Uterus (tissue), 4 donors: Measurements from ENCODE around the gene RAE1. TPM values are rescaled to one million over a fixed set of nuclear protein-coding genes. Genes with fewer than 3 reads are reported as not detected.

Source experiments
- DNase-seq, 2 donors: peaks; one replicate each; pipeline ENCODE4 v3.0.0-alpha.2; 2019 to 2020
- H3K27ac ChIP-seq, 2 donors: fragments of 200-600 bp; sonication (generic); 1 replicate in 1 of 2; 2 replicates in 1 of 2; pipeline ENCODE4 v1.5.1; 2016 to 2018
- H3K27me3 ChIP-seq, 2 donors: fragments of 200-600 bp; sonication (generic); one replicate each; pipeline ENCODE4 v1.5.1; 2018 to 2019; ENCODE audit warnings: control low read depth in 1 of 2
- H3K36me3 ChIP-seq, 2 donors: fragments of 200-600 bp; sonication (generic); one replicate each; pipeline ENCODE4 v1.5.1; 2019; ENCODE audit warnings: control low read depth in 1 of 2
- H3K4me1 ChIP-seq, 2 donors: fragments of 200-600 bp; sonication (generic); one replicate each; pipeline ENCODE4 v1.5.1; 2018 to 2019; ENCODE audit warnings: control low read depth in 1 of 2
- H3K4me3 ChIP-seq, 2 donors: fragments of 200-600 bp; sonication (generic); 1 replicate in 1 of 2; 2 replicates in 1 of 2; pipeline ENCODE4 v1.5.1; 2018 to 2019; ENCODE audit warnings: mild to moderate bottlenecking in 1 of 2
- H3K9me3 ChIP-seq, 2 donors: fragments of 200-600 bp; sonication (generic); one replicate each; pipeline ENCODE4 v1.5.1; 2019; ENCODE audit warnings: control low read depth in 1 of 2
- CTCF ChIP-seq, 4 experiments: fragments of 200-600 bp in 2 of 4; fragments of 450-650 bp in 2 of 4; sonication (generic) in 2 of 4; IDR thresholded peaks; one replicate each; pipeline ENCODE4 v1.5.1; 2016 to 2019; ENCODE audit warnings: antibody characterized with exemption in 4 of 4, mild to moderate bottlenecking in 2 of 4, moderate library complexity in 1 of 4
- POLR2A ChIP-seq, 2 donors: fragments of 450-650 bp; IDR thresholded peaks; one replicate each; pipeline ENCODE4 v1.6.1; 2016; ENCODE audit warnings: antibody characterized with exemption in 2 of 2, mild to moderate bottlenecking in 1 of 2, moderate library complexity in 1 of 2
- intact Hi-C: fragments of 100-400 bp; cut with DNase I; formaldehyde crosslinking; loops from one replicate; pipeline ENCODE4 v1.15.1; 2023; ENCODE audit warnings: low total_unique reads
- total RNA-seq, 4 donors: library from RNA; depleted of rRNA in 3 of 4; stranded (reverse); fragments of >200 nt in 3 of 4; gene quantifications; one replicate each; pipeline versions ENCODE4 v1.1.0 to v1.2.4, GENCODE V29; 2014 to 2023
- donor health status: DM: yes; HTN: yes; CAD: no.

RAE1 gene
- total RNA-seq, 4 donors from 2014 or later, result 23.4 to 72.0 (median 36.0) TPM

GRCh38 chr20:57325632-57326356, 25.3 kb upstream of the RAE1 start:
- Histone ChIP-seq H3K9me3 (no peaks in the 10 kb centered on the region), H3K27ac (no peak overlapping the region), H3K4me1 (no peaks in the 10 kb centered on the region), H3K4me3 (no peak overlapping the region), H3K27me3 (peaks cover 0 to 9% of the 10 kb centered on the region in 2 donors), H3K36me3 (no peaks in the 10 kb centered on the region)
- no peak for DNase-seq
- intact Hi-C loops, result no loop called here
- no peak for TF ChIP-seq POLR2A (IDR thresholded peaks at IDR 0.05)
- TF ChIP-seq CTCF (IDR thresholded peaks at IDR 0.05), result no peak

GRCh38 chr20:57326667-57327455, 24.2 kb upstream of the RAE1 start:
- TF ChIP-seq CTCF (IDR thresholded peaks at IDR 0.05) (no peak), POLR2A (IDR thresholded peaks at IDR 0.05) (no peak)
- H3K4me1 ChIP-seq, result no peaks in the 10 kb centered on the region
- no peak for DNase-seq

GRCh38 chr20:57327820-57328219, 23.2 kb upstream of the RAE1 start:
- Histone ChIP-seq H3K36me3 (no peaks in the 10 kb centered on the region), H3K9me3 (no peaks in the 10 kb centered on the region), H3K4me3 (no peak overlapping the region), H3K27ac (no peak overlapping the region), H3K27me3 (peaks cover 0 to 23% of the 10 kb centered on the region in 2 donors), H3K4me1 (no peaks in the 10 kb centered on the region)
- TF ChIP-seq CTCF (IDR thresholded peaks at IDR 0.05) (no peak), POLR2A (IDR thresholded peaks at IDR 0.05) (no peak)
- intact Hi-C loops, result no loop called here
- no peak for DNase-seq

More at GRCh38 chr20:57326667-57327455, 24.2 kb upstream of the RAE1 start:
- Histone ChIP-seq H3K27ac (no peak overlapping the region), H3K4me3 (no peak overlapping the region), H3K9me3 (no peaks in the 10 kb centered on the region), H3K27me3 (peaks cover 0 to 15% of the 10 kb centered on the region in 2 donors), H3K36me3 (no peaks in the 10 kb centered on the region)
- intact Hi-C loops, result no loop called here

GRCh38 chr20:57329608-57330221, 21.3 kb upstream of the RAE1 start, which contains the start of gene SPO11:
SPO11 (plus strand) TSS chr20:57329803; CDS start chr20:57329868, 65 bp downstream.
- no peak for TF ChIP-seq POLR2A (IDR thresholded peaks at IDR 0.05)
- TF ChIP-seq CTCF (IDR thresholded peaks at IDR 0.05), result no peak
- Histone ChIP-seq H3K36me3 (no peaks in the 10 kb centered on the region), H3K4me1 (no peaks in the 10 kb centered on the region), H3K4me3 (no peak within 1 kb of the TSS), H3K27me3 (peaks cover 0 to 27% of the 10 kb centered on the region in 2 donors), H3K27ac (no peak within 1 kb of the TSS), H3K9me3 (no peaks in the 10 kb centered on the region)
- DNase-seq, result no peak
- intact Hi-C loops, result no loop called here
